ENCODE data around the gene TSPAN18. TPM values are rescaled to one million over a fixed set of nuclear protein-coding genes. Genes with fewer than 3 reads are reported as not detected.

The TSPAN18 gene
- total RNA-seq, 2 donors from 2014 or later = 3.4 to 13.4 TPM

DNA sequence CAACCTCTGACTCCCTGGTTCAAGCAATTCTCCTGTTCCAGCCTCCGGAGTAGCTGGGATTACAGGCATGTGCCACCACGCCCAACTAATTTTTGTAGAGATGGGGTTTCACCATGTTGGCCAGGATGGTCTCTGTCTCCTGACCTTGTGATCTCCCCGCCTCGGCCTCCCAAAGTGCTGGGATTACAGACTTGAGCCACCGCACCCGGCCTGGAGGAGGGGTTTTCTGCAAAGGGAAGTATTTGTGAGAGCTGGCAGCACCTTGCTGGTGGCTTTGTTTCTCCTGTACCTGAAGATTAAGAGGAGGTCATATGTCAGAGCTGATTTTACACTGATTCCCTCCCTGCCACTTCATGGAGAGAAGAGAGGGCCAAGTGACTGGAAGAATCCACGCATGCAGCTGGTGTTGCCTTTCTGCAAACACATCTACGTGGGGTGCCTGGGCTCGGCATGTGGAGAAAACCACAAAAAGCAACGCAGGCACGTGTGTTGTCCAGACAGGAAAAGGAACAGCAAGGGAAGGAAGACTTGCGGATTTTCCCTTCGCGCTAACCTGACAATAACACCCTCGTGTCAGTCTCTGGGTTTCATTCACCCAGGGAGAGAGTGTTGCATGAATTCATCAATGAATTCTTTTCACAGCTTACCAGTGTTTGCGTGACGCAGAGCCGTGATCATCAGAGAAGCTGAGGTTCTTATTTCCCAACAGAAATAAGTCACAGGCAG is 61.9 kb downstream of the TSPAN18 start:
- H3K4me1 ChIP-seq = no peaks in the 10 kb centered on the region
- no peaks in the 10 kb centered on the region for H3K9me3 ChIP-seq
- intact Hi-C loops (cut with DNase I) = no loop called here
- TF ChIP-seq, protein P1, sequence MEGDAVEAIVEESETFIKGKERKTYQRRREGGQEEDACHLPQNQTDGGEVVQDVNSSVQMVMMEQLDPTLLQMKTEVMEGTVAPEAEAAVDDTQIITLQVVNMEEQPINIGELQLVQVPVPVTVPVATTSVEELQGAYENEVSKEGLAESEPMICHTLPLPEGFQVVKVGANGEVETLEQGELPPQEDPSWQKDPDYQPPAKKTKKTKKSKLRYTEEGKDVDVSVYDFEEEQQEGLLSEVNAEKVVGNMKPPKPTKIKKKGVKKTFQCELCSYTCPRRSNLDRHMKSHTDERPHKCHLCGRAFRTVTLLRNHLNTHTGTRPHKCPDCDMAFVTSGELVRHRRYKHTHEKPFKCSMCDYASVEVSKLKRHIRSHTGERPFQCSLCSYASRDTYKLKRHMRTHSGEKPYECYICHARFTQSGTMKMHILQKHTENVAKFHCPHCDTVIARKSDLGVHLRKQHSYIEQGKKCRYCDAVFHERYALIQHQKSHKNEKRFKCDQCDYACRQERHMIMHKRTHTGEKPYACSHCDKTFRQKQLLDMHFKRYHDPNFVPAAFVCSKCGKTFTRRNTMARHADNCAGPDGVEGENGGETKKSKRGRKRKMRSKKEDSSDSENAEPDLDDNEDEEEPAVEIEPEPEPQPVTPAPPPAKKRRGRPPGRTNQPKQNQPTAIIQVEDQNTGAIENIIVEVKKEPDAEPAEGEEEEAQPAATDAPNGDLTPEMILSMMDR (IDR thresholded peaks at IDR 0.05) = no peak
- H3K27me3 ChIP-seq = no peaks in the 10 kb centered on the region
- DNase-seq = no peak
- no peak overlapping the region for H3K4me3 ChIP-seq
- H3K9ac ChIP-seq (ENCODE audit: low read depth in 2 of 2, low read length in 2 of 2) = no peak overlapping the region
- H3K27ac ChIP-seq = no peak overlapping the region
- no peaks in the 10 kb centered on the region for H3K36me3 ChIP-seq

GRCh38 chr11:44789496-44789895 is 62.7 kb downstream of the TSPAN18 start:
- H3K27me3 ChIP-seq = no peaks in the 10 kb centered on the region
- intact Hi-C loops (cut with DNase I) = no loop called here
- H3K9me3 ChIP-seq = no peaks in the 10 kb centered on the region
- H3K4me1 ChIP-seq = no peaks in the 10 kb centered on the region
- H3K36me3 ChIP-seq = no peaks in the 10 kb centered on the region
- no peak overlapping the region for H3K9ac ChIP-seq (ENCODE audit: low read depth in 2 of 2, low read length in 2 of 2)
- TF ChIP-seq, protein P1 (IDR thresholded peaks at IDR 0.05) = no peak
- H3K27ac ChIP-seq = no peak overlapping the region
- H3K4me3 ChIP-seq = no peak overlapping the region
- no peak for DNase-seq

DNA sequence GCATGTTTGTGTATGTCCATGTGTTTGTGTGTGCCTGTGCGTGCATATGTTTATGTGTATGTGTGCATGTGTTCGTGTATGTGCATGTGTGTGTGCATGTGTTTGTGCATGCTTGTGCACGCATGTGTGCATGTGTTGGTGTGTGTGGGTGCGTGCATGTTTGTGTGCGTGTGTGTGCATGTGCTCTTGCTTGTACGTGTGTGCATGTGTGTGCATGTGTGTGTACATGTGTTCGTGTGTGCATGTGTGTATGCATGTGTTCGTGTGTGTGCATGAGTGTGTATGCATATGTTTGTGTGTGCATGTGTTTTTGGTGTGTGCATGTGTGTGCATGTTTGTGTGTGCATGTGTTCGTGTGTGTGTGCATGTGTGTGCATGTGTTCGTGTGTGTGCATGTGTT is 63.4 kb downstream of the TSPAN18 start:
- Histone ChIP-seq H3K4me3 (no peak overlapping the region), H3K27me3 (no peaks in the 10 kb centered on the region), H3K4me1 (no peaks in the 10 kb centered on the region), H3K27ac (no peak overlapping the region), H3K9ac (ENCODE audit: low read depth in 2 of 2, low read length in 2 of 2) (no peak overlapping the region), H3K9me3 (no peaks in the 10 kb centered on the region), H3K36me3 (no peaks in the 10 kb centered on the region)
- intact Hi-C loops (cut with DNase I) = no loop called here
- TF ChIP-seq, protein P1 (IDR thresholded peaks at IDR 0.05) = no peak
- DNase-seq = no peak

- intact Hi-C loops (cut with DNase I) = no loop called here
- TF ChIP-seq, protein P1 (IDR thresholded peaks at IDR 0.05) = no peak
- no peaks in the 10 kb centered on the region for H3K27me3 ChIP-seq
- H3K36me3 ChIP-seq = no peaks in the 10 kb centered on the region
- no peak for DNase-seq
- H3K4me1 ChIP-seq = no peaks in the 10 kb centered on the region
- H3K27ac ChIP-seq = no peak overlapping the region
- no peaks in the 10 kb centered on the region for H3K9me3 ChIP-seq
- no peak overlapping the region for H3K9ac ChIP-seq (ENCODE audit: low read depth in 2 of 2, low read length in 2 of 2)
- no peak overlapping the region for H3K4me3 ChIP-seq
These were observed 64.7 kb downstream of the TSPAN18 start for GRCh38 chr11:44791316-44791925.

GRCh38 chr11:44792171-44792570 is 65.4 kb downstream of the TSPAN18 start:
- H3K27ac ChIP-seq = no peak overlapping the region
- intact Hi-C loops (cut with DNase I) = no loop called here

More at GRCh38 chr11:44792171-44792570, 65.4 kb downstream of the TSPAN18 start:
- Histone ChIP-seq H3K4me3 (no peak overlapping the region), H3K9ac (ENCODE audit: low read depth in 2 of 2, low read length in 2 of 2) (no peak overlapping the region), H3K36me3 (no peaks in the 10 kb centered on the region), H3K27me3 (no peaks in the 10 kb centered on the region), H3K4me1 (no peaks in the 10 kb centered on the region), H3K9me3 (no peaks in the 10 kb centered on the region)
- TF ChIP-seq, protein P1 (IDR thresholded peaks at IDR 0.05) = no peak
- DNase-seq = no peak

Data from colonic mucosa (tissue), 4 donors.